Nephron progenitor cell (in vitro differentiated cells): ENCODE data around the gene MYH10.

Experiments
- DNase-seq: peaks from one replicate; pipeline ENCODE4 v3.0.0; 2021
- H3K27ac Mint-ChIP-seq: 2 replicates; pipeline ENCODE4 v1.8.0; 2021; ENCODE audit warnings: mild to moderate bottlenecking, moderate library complexity, mixed read lengths
- H3K27me3 Mint-ChIP-seq: 2 replicates; pipeline ENCODE4 v1.8.0; 2021; ENCODE audit warnings: mild to moderate bottlenecking, low read depth, mixed read lengths; ENCODE audit not compliant: poor library complexity
- H3K36me3 Mint-ChIP-seq: 2 replicates; pipeline ENCODE4 v1.8.0; 2021; ENCODE audit warnings: low read depth, mixed read lengths
- H3K4me1 Mint-ChIP-seq: 2 replicates; pipeline ENCODE4 v1.8.0; 2021; ENCODE audit warnings: mixed read lengths
- H3K4me3 Mint-ChIP-seq: 2 replicates; pipeline ENCODE4 v1.8.0; 2021; ENCODE audit warnings: mild to moderate bottlenecking, moderate library complexity, mixed read lengths
- H3K9me3 Mint-ChIP-seq: 2 replicates; pipeline ENCODE4 v1.8.0; 2021; ENCODE audit warnings: mild to moderate bottlenecking, moderate library complexity, mixed read lengths
- CTCF ChIP-seq: fragments of 200-600 bp; sonication (generic); IDR thresholded peaks from 2 replicates; pipeline ENCODE4 v1.5.0; 2021; ENCODE audit warnings: antibody characterized with exemption

MYH10 gene

GRCh38 chr17:8499614-8500013, 130.9 kb downstream of the MYH10 start:
- DNase-seq = no peak
- H3K27me3 Mint-ChIP-seq = peaks cover 2% of the 10 kb centered on the region
- H3K36me3 Mint-ChIP-seq = peaks cover 76% of the 10 kb centered on the region
- H3K27ac Mint-ChIP-seq = no peak overlapping the region
- no peak for TF ChIP-seq CTCF
- no peak overlapping the region for H3K4me3 Mint-ChIP-seq
- no peaks in the 10 kb centered on the region for H3K4me1 Mint-ChIP-seq
- H3K9me3 Mint-ChIP-seq = no peaks in the 10 kb centered on the region

- no peak overlapping the region for H3K4me3 Mint-ChIP-seq
- no peaks in the 10 kb centered on the region for H3K4me1 Mint-ChIP-seq
- peaks cover 2% of the 10 kb centered on the region for H3K27me3 Mint-ChIP-seq
- DNase-seq = no peak
- TF ChIP-seq CTCF = no peak
- H3K9me3 Mint-ChIP-seq = no peaks in the 10 kb centered on the region
- peaks cover 76% of the 10 kb centered on the region for H3K36me3 Mint-ChIP-seq
- no peak overlapping the region for H3K27ac Mint-ChIP-seq
Measured at GRCh38 chr17:8499171-8499570, 131.4 kb downstream of the MYH10 start.

- DNase-seq = no peak
- no peak for TF ChIP-seq CTCF
- Mint-ChIP-seq H3K4me1 (no peaks in the 10 kb centered on the region), H3K27me3 (peaks cover 2% of the 10 kb centered on the region), H3K9me3 (no peaks in the 10 kb centered on the region), H3K27ac (peak overlapping the region; percentile 78), H3K36me3 (peaks cover 76% of the 10 kb centered on the region), H3K4me3 (no peak overlapping the region)
Measured at GRCh38 chr17:8496081-8496480, 134.4 kb downstream of the MYH10 start.

- H3K36me3 Mint-ChIP-seq = peaks cover 76% of the 10 kb centered on the region
- H3K9me3 Mint-ChIP-seq = no peaks in the 10 kb centered on the region
- H3K4me3 Mint-ChIP-seq = no peak overlapping the region
- no peaks in the 10 kb centered on the region for H3K27me3 Mint-ChIP-seq
- no peak for TF ChIP-seq CTCF
- H3K4me1 Mint-ChIP-seq = no peaks in the 10 kb centered on the region
- no peak for DNase-seq
- no peak overlapping the region for H3K27ac Mint-ChIP-seq
Measured at GRCh38 chr17:8494506-8495111, 135.9 kb downstream of the MYH10 start.

GRCh38 chr17:8494021-8494420, 136.5 kb downstream of the MYH10 start:
- H3K27me3 Mint-ChIP-seq = no peaks in the 10 kb centered on the region
- no peak for DNase-seq
- peaks cover 76% of the 10 kb centered on the region for H3K36me3 Mint-ChIP-seq
- TF ChIP-seq CTCF = no peak
- no peak overlapping the region for H3K4me3 Mint-ChIP-seq
- H3K4me1 Mint-ChIP-seq = no peaks in the 10 kb centered on the region
- no peaks in the 10 kb centered on the region for H3K9me3 Mint-ChIP-seq
- H3K27ac Mint-ChIP-seq = no peak overlapping the region

- H3K4me1 Mint-ChIP-seq = no peaks in the 10 kb centered on the region
- H3K27ac Mint-ChIP-seq = peak overlapping the region; percentile 75
- H3K4me3 Mint-ChIP-seq = no peak overlapping the region
- H3K9me3 Mint-ChIP-seq = no peaks in the 10 kb centered on the region
- peaks cover 84% of the 10 kb centered on the region for H3K36me3 Mint-ChIP-seq
- no peak for TF ChIP-seq CTCF
- H3K27me3 Mint-ChIP-seq = no peaks in the 10 kb centered on the region
- no peak for DNase-seq
Measured at GRCh38 chr17:8492121-8492520, 138.4 kb downstream of the MYH10 start.
